Naive B cell (primary cell): Measurements from ENCODE around the gene GTPBP3. TPM values are rescaled to one million over a fixed set of nuclear protein-coding genes. Genes with fewer than 3 reads are reported as not detected.

Experiments
- ATAC-seq, 2 donors: fragments of 150-1000 bp; cut with Tn5 transposase; 2 replicates each; pipeline ENCODE4 v1.10.0; 2021; ENCODE audit warnings: low read depth in 2 of 2, mild to moderate bottlenecking in 2 of 2, moderate library complexity in 2 of 2
- DNase-seq: peaks from one replicate; pipeline ENCODE4 v3.0.0; 2022
- H3K27ac Mint-ChIP-seq, 6 donors: one replicate each; pipeline ENCODE4 v1.8.0; 2020 to 2022; ENCODE audit warnings: mild to moderate bottlenecking in 6 of 6, mixed read lengths in 6 of 6, moderate library complexity in 5 of 6, inconsistent platforms in 2 of 6
- H3K27me3 Mint-ChIP-seq, 3 donors: one replicate each; pipeline ENCODE4 v1.8.0; 2021 to 2022; ENCODE audit warnings: mixed read lengths in 3 of 3, mild to moderate bottlenecking in 1 of 3
- H3K36me3 Mint-ChIP-seq, 2 donors: one replicate each; pipeline ENCODE4 v1.8.0; 2020 to 2022; ENCODE audit warnings: mixed read lengths in 2 of 2, inconsistent platforms in 1 of 2, mild to moderate bottlenecking in 1 of 2
- H3K4me1 Mint-ChIP-seq, 3 donors: one replicate each; pipeline ENCODE4 v1.8.0; 2020 to 2022; ENCODE audit warnings: mixed read lengths in 3 of 3, inconsistent platforms in 1 of 3, mild to moderate bottlenecking in 1 of 3, moderate library complexity in 1 of 3
- H3K4me3 Mint-ChIP-seq, 8 donors: one replicate each; pipeline ENCODE4 v1.8.0; 2020 to 2022; ENCODE audit warnings: mild to moderate bottlenecking in 8 of 8, mixed read lengths in 8 of 8, moderate library complexity in 8 of 8, inconsistent platforms in 2 of 8
- H3K9me3 Mint-ChIP-seq, 7 donors: one replicate each; pipeline ENCODE4 v1.8.0; 2020 to 2022; ENCODE audit warnings: mixed read lengths in 7 of 7, mild to moderate bottlenecking in 5 of 7, inconsistent platforms in 2 of 7, moderate library complexity in 1 of 7
- polyA plus RNA-seq, 6 donors: library from polyadenylated mRNA; unstranded; fragments of 300-500 nt; fragmentation: Illumina TruSeq; gene quantifications; one replicate each; pipeline ENCODE4 v1.2.3, GENCODE V29; 2021; ENCODE audit warnings: low read depth in 6 of 6

The GTPBP3 gene
- polyA plus RNA-seq, 6 donors from 2014 or later, result 5.6 to 9.7 (median 6.8) TPM

DNA sequence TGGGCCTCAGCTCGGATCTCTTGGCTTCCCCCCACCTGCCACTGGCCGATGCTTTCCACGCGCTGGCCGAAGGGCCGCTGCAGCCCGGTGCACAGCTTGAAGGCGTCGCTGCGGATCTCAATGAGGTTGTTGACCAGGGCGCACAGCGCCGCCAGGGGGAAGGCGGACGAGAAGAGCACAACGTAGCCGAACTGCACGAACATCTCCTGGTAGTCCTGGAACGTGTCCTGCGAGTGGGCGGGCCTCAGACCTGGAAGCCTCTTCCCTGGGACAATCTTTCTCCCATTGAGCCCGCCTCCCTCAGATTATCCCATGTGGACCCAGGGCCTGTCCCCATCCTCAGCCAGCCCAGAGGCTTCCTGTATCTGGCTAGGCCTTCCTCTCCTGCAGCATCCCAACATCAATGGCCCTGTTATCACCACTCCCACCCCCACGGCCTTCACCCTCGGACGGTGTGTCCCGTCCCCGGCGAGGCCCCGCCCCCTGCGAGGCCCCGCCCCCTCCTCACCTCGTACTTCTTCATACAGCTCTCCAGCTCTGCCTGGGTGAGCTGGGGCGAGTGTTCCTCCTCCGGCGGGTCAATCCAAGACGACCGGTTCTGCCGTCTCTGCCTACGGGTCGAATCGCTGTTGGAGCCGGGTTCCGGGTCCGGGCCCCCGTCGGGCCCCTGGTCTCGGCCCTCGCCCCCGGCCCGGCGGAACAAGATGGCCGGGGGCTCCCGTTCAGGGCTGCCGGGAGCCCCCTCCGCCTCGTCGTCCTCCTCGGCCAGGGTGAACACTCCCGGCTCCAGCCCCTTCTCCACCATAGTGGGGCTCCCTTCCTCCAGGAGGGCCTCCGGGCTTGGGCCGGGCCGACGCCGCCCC is 9.5 kb upstream of the GTPBP3 start:
- H3K36me3 Mint-ChIP-seq, result no peaks in the 10 kb centered on the region
- ATAC-seq (peak; percentile 82 to 83), DNase-seq (peak; percentile 55)
- peaks cover 0 to 14% (median 8%) of the 10 kb centered on the region in 3 donors for H3K27me3 Mint-ChIP-seq
- peak overlapping the region; percentile 70 to 92 (median 82) for H3K4me3 Mint-ChIP-seq
- H3K27ac Mint-ChIP-seq, result peak overlapping the region in 1 of 6 donors; percentile 24
- H3K4me1 Mint-ChIP-seq, result peaks cover 6 to 16% (median 12%) of the 10 kb centered on the region in 3 donors
- no peaks in the 10 kb centered on the region for H3K9me3 Mint-ChIP-seq

DNA sequence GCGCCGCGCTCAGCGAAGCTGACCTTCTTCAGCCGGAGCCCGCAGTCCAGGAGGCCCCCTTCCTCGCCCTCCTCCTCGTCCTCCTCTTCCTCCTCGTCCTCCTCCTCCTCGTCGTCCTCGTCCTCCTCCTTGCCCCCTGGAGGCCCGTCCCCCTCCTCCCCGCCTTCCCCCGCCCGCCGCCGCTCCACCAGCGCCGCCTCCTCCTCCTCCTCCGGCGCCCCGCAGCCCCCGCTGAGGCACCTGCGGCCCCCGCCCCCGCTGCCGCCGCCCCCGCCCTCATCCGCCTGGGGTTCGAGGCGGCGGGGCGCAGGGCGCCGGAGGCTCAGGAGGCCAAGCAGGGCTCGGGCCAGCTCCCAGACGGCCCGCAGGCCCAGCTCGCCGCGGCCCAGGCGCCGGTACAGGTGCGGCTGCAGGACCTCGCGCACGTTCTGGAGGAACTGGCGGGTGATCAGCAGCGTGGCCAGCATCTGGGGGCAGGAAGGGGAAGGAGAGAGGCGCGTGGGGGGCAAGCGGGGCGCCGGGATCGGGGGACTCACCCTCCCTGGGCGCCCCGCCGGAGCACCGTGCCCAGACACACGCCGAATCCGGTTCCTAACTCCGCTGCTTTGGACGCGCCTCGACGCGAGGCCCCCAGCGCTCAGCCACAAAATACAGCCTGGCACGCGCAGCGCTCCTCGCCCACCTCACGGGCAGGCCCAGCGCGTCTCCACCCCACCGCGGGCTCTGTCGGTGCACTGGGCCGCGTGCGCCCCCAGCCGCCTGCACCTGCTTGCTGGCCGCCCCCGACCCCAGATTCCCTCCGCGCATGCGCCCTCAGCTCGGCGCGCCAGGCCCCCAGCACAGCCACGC is 8.6 kb upstream of the GTPBP3 start:
- peak overlapping the region in 1 of 6 donors; percentile 24 for H3K27ac Mint-ChIP-seq
- peak; percentile 33 to 34 for ATAC-seq

DNA sequence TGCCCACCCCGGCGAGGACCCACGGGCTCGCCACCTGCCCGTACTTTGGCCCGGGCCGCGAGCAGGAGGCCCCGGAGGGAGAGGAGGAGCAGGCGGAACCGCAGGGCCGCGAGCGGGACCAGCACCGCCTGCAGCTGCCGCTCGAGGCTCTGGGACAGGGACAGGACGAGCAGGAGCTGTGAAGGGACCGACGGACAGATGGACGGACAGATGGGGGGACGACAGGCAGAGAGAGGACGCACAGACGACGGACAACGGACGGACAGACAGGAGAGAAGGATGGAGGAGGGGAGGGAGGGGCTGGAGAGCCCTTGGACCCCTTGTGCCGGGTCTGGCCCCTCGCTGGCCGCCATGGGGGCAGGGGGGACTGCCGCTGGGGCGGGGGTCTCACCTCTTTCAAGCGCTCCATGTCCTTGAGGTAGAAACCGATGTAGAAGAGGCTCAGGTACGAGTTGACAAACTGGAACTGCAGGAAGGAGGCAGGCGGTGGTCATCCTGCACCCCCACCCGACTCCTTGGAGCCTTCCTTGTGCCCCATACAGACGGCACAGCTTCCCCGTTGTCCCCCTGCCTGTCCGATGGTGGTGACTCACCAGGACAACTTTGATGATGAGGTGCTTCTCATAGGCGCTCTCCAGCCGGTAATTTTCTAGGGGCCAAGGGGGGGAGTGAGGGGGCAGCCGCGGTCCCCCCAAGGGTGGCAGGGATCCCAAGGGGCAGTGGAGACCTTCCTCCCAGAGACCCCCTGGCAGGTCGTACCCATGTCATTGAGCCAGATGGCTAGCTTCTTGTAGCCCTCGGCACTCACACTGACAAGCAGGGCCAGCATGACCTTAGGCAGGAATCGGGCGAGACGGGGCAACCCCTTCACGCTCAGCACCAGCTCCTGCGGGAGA is 7.7 kb upstream of the GTPBP3 start:
- no peaks in the 10 kb centered on the region for H3K9me3 Mint-ChIP-seq
- DNase-seq (no peak), ATAC-seq (no peak)
- peaks cover 0 to 21% (median 16%) of the 10 kb centered on the region in 3 donors for H3K27me3 Mint-ChIP-seq
- peak overlapping the region; percentile 42 to 84 (median 66) for H3K4me3 Mint-ChIP-seq
- no peak overlapping the region for H3K27ac Mint-ChIP-seq
- no peaks in the 10 kb centered on the region for H3K36me3 Mint-ChIP-seq
- H3K4me1 Mint-ChIP-seq, result peaks cover 16 to 20% (median 17%) of the 10 kb centered on the region in 3 donors

More for the DNA sequence above, 8.6 kb upstream of the GTPBP3 start:
- H3K36me3 Mint-ChIP-seq, result no peaks in the 10 kb centered on the region
- DNase-seq, result peak; percentile 38
- H3K27me3 Mint-ChIP-seq, result peaks cover 0 to 17% (median 11%) of the 10 kb centered on the region in 3 donors
- H3K4me3 Mint-ChIP-seq, result peak overlapping the region in 7 of 8 donors; percentile 64 to 86 (median 81)
- peaks cover 8 to 14% (median 14%) of the 10 kb centered on the region in 3 donors for H3K4me1 Mint-ChIP-seq
- H3K9me3 Mint-ChIP-seq, result no peaks in the 10 kb centered on the region

DNA sequence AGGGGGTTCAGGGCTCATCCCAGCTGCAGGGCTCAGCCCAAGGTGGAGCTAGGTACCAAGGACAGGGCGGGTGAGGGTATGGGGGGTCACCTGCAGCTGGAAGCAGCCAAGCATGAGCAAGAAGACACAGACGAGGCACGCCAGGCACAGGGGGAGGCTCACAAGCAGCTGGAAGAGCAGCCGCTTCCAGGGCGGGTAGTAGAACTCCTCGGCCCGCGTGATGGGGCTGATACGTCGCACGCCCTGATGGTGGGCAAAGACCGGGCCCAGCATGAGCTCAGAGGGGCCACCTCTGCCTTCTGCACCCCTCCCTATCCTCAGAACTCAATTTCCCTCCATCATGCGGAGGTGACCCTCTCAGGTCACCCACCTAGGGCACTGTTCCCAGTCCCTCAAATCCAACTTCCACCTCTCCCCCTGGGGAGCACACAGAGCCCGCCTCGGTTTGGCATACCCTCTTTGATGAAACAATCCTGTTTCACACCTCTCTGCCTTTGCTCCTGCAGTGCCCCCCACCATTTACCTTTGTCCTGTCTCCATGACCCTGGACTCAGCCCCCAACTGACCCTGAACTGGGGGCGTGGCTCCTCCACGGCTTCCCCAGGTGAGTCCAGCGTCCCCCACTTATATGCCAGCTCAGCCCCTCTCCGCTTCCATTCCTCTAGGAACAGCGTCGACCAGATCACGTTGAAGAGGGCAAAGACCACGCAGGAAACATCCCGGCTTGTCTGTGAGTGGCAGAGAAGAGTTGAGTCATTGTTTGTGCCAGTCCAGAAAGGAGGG is 6.9 kb upstream of the GTPBP3 start:
- ATAC-seq, result no peak
- H3K36me3 Mint-ChIP-seq, result no peaks in the 10 kb centered on the region

DNA sequence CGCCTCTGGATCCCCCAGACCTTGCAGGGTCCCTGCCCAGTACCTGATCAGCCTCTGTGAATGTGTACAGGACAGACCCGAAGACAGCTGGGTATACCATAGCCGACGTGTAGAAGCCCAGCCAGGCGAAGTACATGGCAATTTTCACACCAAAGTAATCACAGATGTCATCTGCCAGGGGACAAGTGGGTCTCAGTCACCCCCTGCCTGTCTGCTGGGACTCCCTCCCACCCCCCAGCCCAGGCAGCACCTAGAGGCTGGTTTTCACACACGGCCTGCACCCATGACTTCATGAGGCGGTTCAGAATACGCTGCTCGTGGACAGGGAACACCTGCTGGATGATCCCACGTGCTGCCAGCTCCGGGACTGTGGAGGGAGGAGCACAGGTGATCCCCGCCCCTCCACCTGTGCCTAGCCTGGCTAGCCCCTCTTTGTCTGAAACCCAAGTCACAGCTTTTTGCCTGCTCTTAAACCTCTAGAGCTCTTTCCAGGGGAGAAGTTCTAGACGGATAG is 6.3 kb upstream of the GTPBP3 start:
- H3K4me3 Mint-ChIP-seq, result peak overlapping the region in 4 of 8 donors; percentile 44 to 59 (median 54)
- no peak overlapping the region for H3K27ac Mint-ChIP-seq
- H3K27me3 Mint-ChIP-seq, result peaks cover 0 to 21% (median 16%) of the 10 kb centered on the region in 3 donors
- DNase-seq (no peak), ATAC-seq (no peak)
- peaks cover 22 to 28% (median 23%) of the 10 kb centered on the region in 3 donors for H3K4me1 Mint-ChIP-seq
- no peaks in the 10 kb centered on the region for H3K36me3 Mint-ChIP-seq
- H3K9me3 Mint-ChIP-seq, result no peaks in the 10 kb centered on the region

More for the DNA sequence above, 6.9 kb upstream of the GTPBP3 start:
- no peak for DNase-seq
- Mint-ChIP-seq H3K27me3 (peaks cover 0 to 21% (median 16%) of the 10 kb centered on the region in 3 donors), H3K4me1 (peaks cover 22 to 25% (median 23%) of the 10 kb centered on the region in 3 donors), H3K9me3 (no peaks in the 10 kb centered on the region), H3K27ac (peak overlapping the region in 3 of 6 donors; percentile 60 to 70 (median 69)), H3K4me3 (peak overlapping the region; percentile 39 to 71 (median 64))

- Mint-ChIP-seq H3K4me1 (peaks cover 31 to 37% (median 31%) of the 10 kb centered on the region in 3 donors), H3K36me3 (no peaks in the 10 kb centered on the region), H3K27me3 (peaks cover 0 to 21% (median 16%) of the 10 kb centered on the region in 3 donors), H3K27ac (no peak overlapping the region), H3K4me3 (peak overlapping the region in 3 of 8 donors; percentile 47 to 75 (median 51)), H3K9me3 (no peaks in the 10 kb centered on the region)
- ATAC-seq (no peak), DNase-seq (no peak)
These were observed 5.0 kb upstream of the GTPBP3 start for GRCh38 chr19:17332360-17332676.

GRCh38 chr19:17332677-17333581 is 4.4 kb upstream of the GTPBP3 start:
- Mint-ChIP-seq H3K27me3 (peaks cover 0 to 21% (median 16%) of the 10 kb centered on the region in 3 donors), H3K9me3 (no peaks in the 10 kb centered on the region), H3K4me1 (peaks cover 30 to 36% (median 34%) of the 10 kb centered on the region in 3 donors), H3K4me3 (peak overlapping the region in 7 of 8 donors; percentile 25 to 75 (median 53)), H3K36me3 (no peaks in the 10 kb centered on the region), H3K27ac (no peak overlapping the region)
- DNase-seq, result no peak
- no peak for ATAC-seq

DNA sequence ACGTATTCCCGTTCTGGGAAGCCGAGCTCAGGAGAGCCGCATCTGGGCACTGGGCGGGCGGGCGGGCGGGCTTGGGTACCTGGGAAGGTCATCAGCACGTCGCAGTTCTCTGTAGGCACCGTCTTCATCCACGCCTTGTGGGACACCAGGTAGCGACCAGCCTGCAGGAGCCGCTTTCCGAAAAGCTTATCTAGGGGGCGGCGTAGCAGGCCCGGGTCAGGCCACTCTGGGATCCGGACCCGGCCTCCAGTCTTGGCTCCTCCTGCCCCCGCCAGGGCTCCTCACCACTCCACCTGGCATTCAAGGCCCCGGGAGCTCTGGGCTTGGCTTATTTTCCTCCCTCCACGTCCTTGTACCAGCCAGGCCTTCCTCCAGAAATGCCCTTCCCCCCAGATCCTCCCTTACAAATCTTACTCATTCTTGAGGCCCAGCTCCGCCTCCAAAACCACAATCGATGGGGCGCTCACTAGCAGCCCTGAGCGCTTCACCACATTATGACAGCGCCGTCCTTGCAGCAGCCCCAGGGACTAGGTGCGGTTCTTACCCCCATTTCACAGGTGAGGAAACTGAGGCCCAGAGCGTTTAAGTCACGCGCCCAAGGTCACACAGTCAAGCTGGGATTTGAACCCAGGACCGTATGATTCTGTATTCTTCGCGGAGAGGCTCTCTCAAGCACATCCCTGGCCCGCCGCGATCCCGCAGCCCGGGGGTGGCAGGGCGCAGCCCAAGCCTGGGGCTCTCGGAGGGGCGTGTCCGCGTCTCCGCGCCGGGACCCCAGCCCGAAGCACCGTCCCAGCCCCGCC is 3.5 kb upstream of the GTPBP3 start:
- peaks cover 30 to 45% (median 34%) of the 10 kb centered on the region in 3 donors for H3K4me1 Mint-ChIP-seq
- peak overlapping the region in 5 of 6 donors; percentile 2 to 78 (median 70) for H3K27ac Mint-ChIP-seq
- peak overlapping the region; percentile 80 to 90 (median 84) for H3K4me3 Mint-ChIP-seq
- no peaks in the 10 kb centered on the region for H3K9me3 Mint-ChIP-seq
- DNase-seq (peak; percentile 48), ATAC-seq (peak in 1 of 2 donors; percentile 7)
- H3K27me3 Mint-ChIP-seq, result peaks cover 0 to 21% (median 16%) of the 10 kb centered on the region in 3 donors
- H3K36me3 Mint-ChIP-seq, result no peaks in the 10 kb centered on the region

DNA sequence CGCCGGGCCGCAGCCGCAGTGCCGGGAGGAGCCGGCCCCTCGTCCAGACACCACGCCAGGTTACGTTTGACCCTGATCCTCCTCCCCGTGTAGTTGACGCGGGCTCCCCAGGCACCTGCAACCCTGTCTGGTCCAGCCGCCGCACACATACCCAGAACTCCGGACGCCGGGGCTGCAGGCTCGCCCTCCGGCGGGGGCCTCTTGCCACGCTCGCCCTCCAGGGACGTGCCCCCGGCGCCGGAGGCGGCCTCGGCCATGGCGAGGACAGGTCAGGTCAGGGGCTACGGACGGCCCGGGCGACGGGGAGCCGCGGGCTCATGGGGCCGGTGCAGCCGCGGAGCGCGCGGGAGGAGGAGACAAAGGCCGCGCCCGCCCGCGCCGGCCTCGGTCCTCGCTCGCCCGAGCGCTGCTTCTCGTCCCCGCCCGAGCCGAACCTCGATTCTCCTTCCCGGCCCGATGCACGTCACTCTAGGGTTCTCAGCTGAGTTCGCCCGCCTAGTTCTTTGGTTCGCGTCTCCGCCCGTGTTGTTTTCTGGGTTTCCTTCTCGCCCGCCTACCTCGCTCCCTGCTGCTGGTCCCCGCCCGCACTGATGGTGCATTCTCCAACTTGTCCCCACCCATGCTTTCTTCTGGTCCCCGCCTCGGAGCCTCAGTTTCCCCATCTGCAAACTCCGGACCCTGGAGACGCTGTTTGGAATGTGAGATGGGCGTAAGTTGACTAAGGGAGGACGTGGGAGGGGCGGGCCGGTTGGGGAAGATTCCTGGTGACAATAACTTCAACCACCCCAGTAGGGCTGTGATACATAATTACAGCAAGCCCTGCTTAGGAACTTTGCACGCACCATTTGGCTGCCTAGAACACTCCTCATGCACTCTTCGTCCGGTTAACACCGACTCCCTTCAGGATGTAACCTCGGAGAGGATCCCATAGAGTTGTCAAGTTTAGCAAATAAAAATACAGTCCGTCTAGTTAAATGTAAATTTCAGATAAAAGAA is 2.6 kb upstream of the GTPBP3 start, which contains the start of gene ANO8:
ANO8 (minus strand) TSS at position 442 of the 996 bp plus-strand sequence; CDS start at position 257, 185 bp downstream.
- Mint-ChIP-seq H3K4me3 (peak within 1 kb of the TSS; percentile 82 to 96 (median 92)), H3K4me1 (peaks cover 31 to 41% (median 33%) of the 10 kb centered on the region in 3 donors), H3K27me3 (peaks cover 0 to 21% (median 16%) of the 10 kb centered on the region in 3 donors), H3K27ac (peak within 1 kb of the TSS; percentile 2 to 90 (median 74)), H3K9me3 (no peaks in the 10 kb centered on the region), H3K36me3 (no peaks in the 10 kb centered on the region)
- ATAC-seq (peak; percentile 66 to 69), DNase-seq (peak; percentile 92)
